Measurements from ENCODE around the gene GART.

GART gene

GRCh38 chr21:33480481-33481103, 61.3 kb downstream of the GART start:
- no peaks in the 10 kb centered on the region for H3K36me3 ChIP-seq (ENCODE audit: insufficient read depth, low read length)
- H3K4me2 ChIP-seq (ENCODE audit: low read length): peak overlapping the region; percentile 56
- H3K27me3 ChIP-seq (ENCODE audit: insufficient read depth, low read length): no peaks in the 10 kb centered on the region
- H3K4me3 ChIP-seq (ENCODE audit: low read depth, low read length, poor library complexity, severe bottlenecking): peak overlapping the region; percentile 71
- no peaks in the 10 kb centered on the region for H3F3A ChIP-seq (ENCODE audit: insufficient read depth, low read length)
- peaks cover 13% of the 10 kb centered on the region for H3K4me1 ChIP-seq (ENCODE audit: insufficient read depth, low read length, severe bottlenecking)
- H3K79me2 ChIP-seq (ENCODE audit: insufficient read depth, low read length): peaks cover 18% of the 10 kb centered on the region
- no peak overlapping the region for H3K27ac ChIP-seq (ENCODE audit: low read depth, low read length, poor library complexity, severe bottlenecking)
- H3K9ac ChIP-seq (ENCODE audit: low read length): peak overlapping the region; percentile 69
- H3K9me3 ChIP-seq (ENCODE audit: low read length): no peaks in the 10 kb centered on the region
- H2AFZ ChIP-seq (ENCODE audit: low read length): no peak overlapping the region; the same call in 1 of the 2 replicates
- no peaks in the 10 kb centered on the region for H3K9me2 ChIP-seq (ENCODE audit: low read depth, low read length)
- H4K20me1 ChIP-seq (ENCODE audit: insufficient read depth, low read length): no peaks in the 10 kb centered on the region
- TF ChIP-seq EZH2 (IDR thresholded peaks at IDR 0.05; ENCODE audit: borderline replicate concordance, low read length) (no peak), CTCF (IDR thresholded peaks at IDR 0.05; ENCODE audit: low read length) (no peak)

- Histone ChIP-seq H3K9me2 (ENCODE audit: low read depth, low read length) (no peaks in the 10 kb centered on the region), H3K27ac (ENCODE audit: low read depth, low read length, poor library complexity, severe bottlenecking) (peak within 1 kb of the TSS; percentile 49), H2AFZ (ENCODE audit: low read length) (no peak within 1 kb of the TSS; the same call in 1 of the 2 replicates), H3K27me3 (ENCODE audit: insufficient read depth, low read length) (no peaks in the 10 kb centered on the region), H3K4me1 (ENCODE audit: insufficient read depth, low read length, severe bottlenecking) (peaks cover 13% of the 10 kb centered on the region), H3F3A (ENCODE audit: insufficient read depth, low read length) (no peaks in the 10 kb centered on the region), H3K9ac (ENCODE audit: low read length) (peak within 1 kb of the TSS; percentile 69), H3K4me3 (ENCODE audit: low read depth, low read length, poor library complexity, severe bottlenecking) (peak within 1 kb of the TSS; percentile 71), H3K4me2 (ENCODE audit: low read length) (peak within 1 kb of the TSS; percentile 97), H3K9me3 (ENCODE audit: low read length) (no peaks in the 10 kb centered on the region), H3K79me2 (ENCODE audit: insufficient read depth, low read length) (peaks cover 18% of the 10 kb centered on the region), H3K36me3 (ENCODE audit: insufficient read depth, low read length) (no peaks in the 10 kb centered on the region), H4K20me1 (ENCODE audit: insufficient read depth, low read length) (no peaks in the 10 kb centered on the region)
- TF ChIP-seq CTCF (IDR thresholded peaks at IDR 0.05; ENCODE audit: low read length) (0 out of 2 replicates have a peak, but pooled peaks have one; percentile 26), EZH2 (IDR thresholded peaks at IDR 0.05; ENCODE audit: borderline replicate concordance, low read length) (no peak)
These were observed 62.0 kb downstream of the GART start, which contains the start of gene TMEM50B for GRCh38 chr21:33479679-33480480. TSS of gene TMEM50B (minus strand) at chr21:33479974. CDS start at chr21:33468885, 11,089 bp downstream.

GRCh38 chr21:33478935-33479678, 62.8 kb downstream of the GART start:
- no peak for TF ChIP-seq EZH2 (IDR thresholded peaks at IDR 0.05; ENCODE audit: borderline replicate concordance, low read length)
- peak; percentile 38; the same call in 1 of the 2 replicates for TF ChIP-seq CTCF (IDR thresholded peaks at IDR 0.05; ENCODE audit: low read length)
- peak overlapping the region; percentile 71 for H3K4me3 ChIP-seq (ENCODE audit: low read depth, low read length, poor library complexity, severe bottlenecking)
- no peak overlapping the region for H2AFZ ChIP-seq (ENCODE audit: low read length)
- H3K4me1 ChIP-seq (ENCODE audit: insufficient read depth, low read length, severe bottlenecking): peaks cover 13% of the 10 kb centered on the region
- peak overlapping the region; percentile 97 for H3K4me2 ChIP-seq (ENCODE audit: low read length)
- no peaks in the 10 kb centered on the region for H3F3A ChIP-seq (ENCODE audit: insufficient read depth, low read length)
- H3K27me3 ChIP-seq (ENCODE audit: insufficient read depth, low read length): no peaks in the 10 kb centered on the region
- no peaks in the 10 kb centered on the region for H3K9me2 ChIP-seq (ENCODE audit: low read depth, low read length)
- no peaks in the 10 kb centered on the region for H3K9me3 ChIP-seq (ENCODE audit: low read length)
- H3K27ac ChIP-seq (ENCODE audit: low read depth, low read length, poor library complexity, severe bottlenecking): peak overlapping the region; percentile 49
- H4K20me1 ChIP-seq (ENCODE audit: insufficient read depth, low read length): no peaks in the 10 kb centered on the region
- peak overlapping the region; percentile 64 for H3K9ac ChIP-seq (ENCODE audit: low read length)
- peaks cover 4% of the 10 kb centered on the region for H3K36me3 ChIP-seq (ENCODE audit: insufficient read depth, low read length)
- peaks cover 21% of the 10 kb centered on the region for H3K79me2 ChIP-seq (ENCODE audit: insufficient read depth, low read length)
